T-cell (primary cell): Measurements from ENCODE around the gene NR2C2AP. TPM values are rescaled to one million over a fixed set of nuclear protein-coding genes. Genes with fewer than 3 reads are reported as not detected.
A peak's percentile ranks its signal among the peaks of the same experiment; 100 is the strongest.

ENCODE experiments used
- ATAC-seq, 4 experiments: fragments of 200-7000 bp in 3 of 4; fragments of 150-1000 bp in 1 of 4; cut with Tn5 transposase; replicated peaks in 1 of 4; 1 replicate in 3 of 4; 2 replicates in 1 of 4; pipeline ENCODE4 v1.10.0; 2021; ENCODE audit warnings: moderate library complexity in 3 of 4, mild to moderate bottlenecking in 2 of 4, moderate number of reproducible peaks in 1 of 4
- CTCF ChIA-PET, 2 donors: fragments of 300-600 bp; sonication (Branson Sonifier 250); formaldehyde crosslinking; loops; one replicate each; lab custom pipeline; 2022; ENCODE audit warnings: antibody characterized with exemption in 2 of 2; lab: Charles Lee
- POLR2A ChIA-PET, 2 donors: fragments of 300-600 bp; sonication (Branson Sonifier 250); formaldehyde crosslinking; loops; one replicate each; lab custom pipeline; 2022; ENCODE audit warnings: antibody characterized with exemption in 2 of 2; lab: Charles Lee
- DNase-seq, 35 experiments: peaks; one replicate each; pipeline versions ENCODE4 v3.0.0 to v3.0.0-alpha.2; 2013 to 2023
- H3K27ac ChIP-seq: one replicate; pipeline ENCODE4 v1.5.1; 2013; ENCODE audit warnings: low read length
- H3K27me3 ChIP-seq, 2 experiments: replicated peaks in 1 of 2; 1 replicate in 1 of 2; 2 replicates in 1 of 2; pipeline versions ENCODE4 v1.6.1 to v1.7.0; 2013; ENCODE audit warnings: low read length in 1 of 2, mixed read lengths in 1 of 2; ENCODE audit not compliant: control insufficient read depth in 2 of 2, insufficient read depth in 2 of 2; ENCODE audit errors: extremely low read depth in 1 of 2
- H3K36me3 ChIP-seq, 2 donors: 1 replicate in 1 of 2; 2 replicates in 1 of 2; pipeline versions ENCODE4 v1.6.1 to v1.7.0; 2013; ENCODE audit warnings: low read length in 1 of 2; ENCODE audit not compliant: control insufficient read depth in 2 of 2, insufficient read depth in 1 of 2; ENCODE audit errors: extremely low read depth in 1 of 2
- H3K4me1 ChIP-seq, 2 experiments: 1 replicate in 1 of 2; 2 replicates in 1 of 2; pipeline versions ENCODE4 v1.6.1 to v1.7.0; 2013; ENCODE audit warnings: low read length in 2 of 2, mixed read lengths in 1 of 2; ENCODE audit not compliant: insufficient read depth in 2 of 2, control insufficient read depth in 1 of 2; ENCODE audit errors: extremely low read depth in 1 of 2
- H3K4me3 ChIP-seq, 2 donors: 1 replicate in 1 of 2; 2 replicates in 1 of 2; pipeline versions ENCODE4 v1.5.1 to v1.7.0; 2013; ENCODE audit warnings: mild to moderate bottlenecking in 2 of 2, low read length in 1 of 2, moderate library complexity in 1 of 2; ENCODE audit not compliant: control insufficient read depth in 1 of 2; ENCODE audit errors: extremely low read depth in 1 of 2
- H3K9me3 ChIP-seq: 2 replicates; pipeline ENCODE4 v1.7.0; 2013
- H3K27ac Mint-ChIP-seq, 2 donors: one replicate each; pipeline ENCODE4 v1.8.0; 2020 to 2021; ENCODE audit warnings: mild to moderate bottlenecking in 2 of 2, mixed read lengths in 2 of 2
- H3K27me3 Mint-ChIP-seq, 2 donors: one replicate each; pipeline ENCODE4 v1.8.0; 2021 to 2022; ENCODE audit warnings: mixed read lengths in 2 of 2
- H3K36me3 Mint-ChIP-seq: one replicate; pipeline ENCODE4 v1.8.0; 2021; ENCODE audit warnings: mixed read lengths
- H3K4me1 Mint-ChIP-seq, 3 donors: one replicate each; pipeline ENCODE4 v1.8.0; 2020 to 2022; ENCODE audit warnings: mixed read lengths in 3 of 3, mild to moderate bottlenecking in 1 of 3
- H3K4me3 Mint-ChIP-seq, 3 donors: one replicate each; pipeline ENCODE4 v1.8.0; 2020 to 2022; ENCODE audit warnings: mild to moderate bottlenecking in 3 of 3, mixed read lengths in 3 of 3, moderate library complexity in 3 of 3
- H3K9me3 Mint-ChIP-seq, 3 donors: one replicate each; pipeline ENCODE4 v1.8.0; 2020 to 2022; ENCODE audit warnings: mixed read lengths in 3 of 3
- WGBS: methylation state at CpG from one replicate; pipeline ENCODE4 v1.1.5; 2013; ENCODE audit warnings: missing lambda C conversion rate; ENCODE audit not compliant: insufficient coverage; 5-methylcytosine and 5-hydroxymethylcytosine counted together
- total RNA-seq, 35 experiments: library from RNA in 6 of 35; stranded (reverse) in 6 of 35; fragments of 120-200 nt in 1 of 35; gene quantifications; one replicate each; pipeline versions ENCODE4 v1.2.1 to v1.2.4 and lab custom pipeline; 2013 to 2026

Gene NR2C2AP
- total RNA-seq, 5 donors from 2014 or later (not counting 1 experiment from before 2014, with no cell fraction given) = 17.8 to 32.2 (median 28.6) TPM

DNA sequence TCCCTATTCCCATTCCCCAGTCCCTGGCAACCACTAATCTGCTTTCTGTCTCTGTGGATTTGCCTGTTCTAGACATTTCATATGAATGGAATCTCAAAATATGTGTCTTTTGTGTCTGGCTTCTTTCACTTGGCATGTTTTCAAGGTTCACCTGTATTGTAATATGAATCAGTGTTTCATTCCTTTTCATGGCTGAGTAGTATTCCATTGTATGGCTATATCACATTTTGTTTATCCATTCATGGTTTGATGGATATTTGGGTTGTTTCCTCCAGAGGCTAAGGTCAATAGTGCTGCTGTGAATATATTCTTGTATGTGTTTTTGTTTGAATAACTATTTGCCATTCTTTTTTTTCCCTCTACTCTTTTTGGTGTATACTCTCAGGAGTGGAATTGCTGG is 33.0 kb upstream of the NR2C2AP start:
- no peak overlapping the region for H3K4me3 ChIP-seq
- no peak overlapping the region for H3K27ac Mint-ChIP-seq
- H3K4me3 Mint-ChIP-seq = no peak overlapping the region
- peaks cover 4% of the 10 kb centered on the region for H3K9me3 ChIP-seq
- H3K36me3 Mint-ChIP-seq = no peaks in the 10 kb centered on the region
- no peaks in the 10 kb centered on the region for H3K36me3 ChIP-seq
- no peak overlapping the region for H3K27ac ChIP-seq
- DNase-seq (no peak), ATAC-seq (no peak)
- H3K4me1 Mint-ChIP-seq = no peaks in the 10 kb centered on the region
- ChIA-PET CTCF (no interaction called here), POLR2A (no interaction called here)
- no peaks in the 10 kb centered on the region for H3K4me1 ChIP-seq
- H3K27me3 ChIP-seq = peaks cover 0 to 48% of the 10 kb centered on the region in 2 experiments
- H3K27me3 Mint-ChIP-seq = peaks cover 26 to 39% of the 10 kb centered on the region in 2 donors
- peaks cover 5 to 19% (median 6%) of the 10 kb centered on the region in 3 donors for H3K9me3 Mint-ChIP-seq

- ATAC-seq (no peak), DNase-seq (no peak)
- no peaks in the 10 kb centered on the region for H3K4me1 ChIP-seq
- no peak overlapping the region for H3K4me3 Mint-ChIP-seq
- peak overlapping the region in 1 of 2 donors; percentile 17 for H3K4me3 ChIP-seq
- no peak overlapping the region for H3K27ac ChIP-seq
- peaks cover 5 to 19% (median 6%) of the 10 kb centered on the region in 3 donors for H3K9me3 Mint-ChIP-seq
- H3K9me3 ChIP-seq = peaks cover 4% of the 10 kb centered on the region
- H3K36me3 Mint-ChIP-seq = no peaks in the 10 kb centered on the region
- H3K27me3 ChIP-seq = peaks cover 0 to 37% of the 10 kb centered on the region in 2 experiments
- no peaks in the 10 kb centered on the region for H3K4me1 Mint-ChIP-seq
- peaks cover 16 to 27% of the 10 kb centered on the region in 2 donors for H3K27me3 Mint-ChIP-seq
- H3K27ac Mint-ChIP-seq = no peak overlapping the region
- WGBS = 100% methylated on average over 1 of the region's 2 CpGs
- ChIA-PET CTCF (no interaction called here), POLR2A (no interaction called here)
- no peaks in the 10 kb centered on the region for H3K36me3 ChIP-seq
Observed at GRCh38 chr19:19234220-19234816, 31.1 kb upstream of the NR2C2AP start.

- H3K27me3 ChIP-seq = peaks cover 0 to 35% of the 10 kb centered on the region in 2 experiments
- no peak overlapping the region for H3K4me3 ChIP-seq
- H3K9me3 Mint-ChIP-seq = peaks cover 5 to 19% (median 6%) of the 10 kb centered on the region in 3 donors
- ChIA-PET CTCF (interaction anchor here in 1 of 2 donors (0.7 kb wide), 1 partner anchor 56 kb away, joined by 3 read pairs; no protein-coding TSS in a partner anchor), POLR2A (no interaction called here)
- no peak overlapping the region for H3K27ac Mint-ChIP-seq
- no peaks in the 10 kb centered on the region for H3K4me1 ChIP-seq
- H3K4me3 Mint-ChIP-seq = no peak overlapping the region
- 66% methylated on average over 17 of the region's 19 CpGs for WGBS
- ATAC-seq (no peak), DNase-seq (no peak)
- H3K36me3 Mint-ChIP-seq = no peaks in the 10 kb centered on the region
- H3K27me3 Mint-ChIP-seq = peaks cover 11 to 23% of the 10 kb centered on the region in 2 donors
- H3K4me1 Mint-ChIP-seq = no peaks in the 10 kb centered on the region
- no peaks in the 10 kb centered on the region for H3K36me3 ChIP-seq
- peaks cover 4% of the 10 kb centered on the region for H3K9me3 ChIP-seq
- H3K27ac ChIP-seq = no peak overlapping the region
Observed at GRCh38 chr19:19232261-19232721, 29.1 kb upstream of the NR2C2AP start.

DNA sequence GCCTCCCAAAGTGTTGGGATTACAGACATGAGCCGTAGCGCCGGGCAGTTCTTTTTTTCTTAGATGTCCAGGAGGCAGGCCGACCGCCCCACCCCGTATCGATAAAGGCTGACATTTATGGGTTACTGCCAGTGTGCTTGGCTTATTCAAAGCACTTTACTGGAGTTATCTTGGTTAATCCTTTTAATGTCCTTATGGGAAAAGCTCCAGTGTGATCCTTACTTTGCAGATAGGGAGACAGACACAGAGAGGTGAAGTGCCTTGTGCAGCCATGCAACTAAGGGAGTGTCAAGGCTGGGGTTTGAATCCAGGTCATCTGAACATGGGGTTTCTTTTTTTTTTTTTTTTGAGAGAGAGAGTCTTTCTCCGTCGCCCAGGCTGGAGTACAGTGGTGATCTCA is 27.8 kb upstream of the NR2C2AP start:
- no peak for DNase-seq
- H3K36me3 Mint-ChIP-seq = no peaks in the 10 kb centered on the region
- 83% methylated on average over 3 of the region's 9 CpGs for WGBS
- no peak for ATAC-seq
- H3K27ac Mint-ChIP-seq = no peak overlapping the region
- peaks cover 16 to 19% of the 10 kb centered on the region in 2 donors for H3K27me3 Mint-ChIP-seq
- ChIA-PET POLR2A (interaction anchor here in 1 of 2 donors (0.6 kb wide), 1 partner anchor 293 kb away, joined by 12 read pairs; no protein-coding TSS in a partner anchor), CTCF (interaction anchor here in 1 of 2 donors (0.6 kb wide), 2 partner anchors 31 to 57 kb away, joined by 3 read pairs; no protein-coding TSS in a partner anchor)
- H3K36me3 ChIP-seq = no peaks in the 10 kb centered on the region
- H3K27ac ChIP-seq = no peak overlapping the region
- peaks cover 1 to 15% (median 3%) of the 10 kb centered on the region in 3 donors for H3K9me3 Mint-ChIP-seq
- peaks cover 4% of the 10 kb centered on the region for H3K9me3 ChIP-seq
- no peaks in the 10 kb centered on the region for H3K4me1 ChIP-seq
- H3K4me3 Mint-ChIP-seq = no peak overlapping the region
- no peak overlapping the region for H3K4me3 ChIP-seq
- H3K4me1 Mint-ChIP-seq = no peaks in the 10 kb centered on the region
- H3K27me3 ChIP-seq = peaks cover 0 to 43% of the 10 kb centered on the region in 2 experiments

GRCh38 chr19:19229701-19230100 is 26.5 kb upstream of the NR2C2AP start:
- H3K27me3 Mint-ChIP-seq = peaks cover 16 to 20% of the 10 kb centered on the region in 2 donors
- CTCF ChIA-PET = interaction anchor here in 1 of 2 donors (1.0 kb wide), 1 partner anchor 83 kb away, joined by 4 read pairs; no protein-coding TSS in a partner anchor
- peaks cover 0 to 8% of the 10 kb centered on the region in 2 experiments for H3K4me1 ChIP-seq
- H3K36me3 ChIP-seq = no peaks in the 10 kb centered on the region
- peaks cover under 1% of the 10 kb centered on the region for H3K9me3 ChIP-seq
- peaks cover 0 to 12% (median 3%) of the 10 kb centered on the region in 3 donors for H3K9me3 Mint-ChIP-seq
- no peak overlapping the region for H3K4me3 Mint-ChIP-seq
- DNase-seq (no peak), ATAC-seq (no peak)
- H3K36me3 Mint-ChIP-seq = no peaks in the 10 kb centered on the region
- no peak overlapping the region for H3K27ac Mint-ChIP-seq
- H3K27me3 ChIP-seq = peaks cover 0 to 45% of the 10 kb centered on the region in 2 experiments
- no peak overlapping the region for H3K4me3 ChIP-seq
- H3K4me1 Mint-ChIP-seq = peaks cover 4 to 5% (median 4%) of the 10 kb centered on the region in 3 donors
- POLR2A ChIA-PET = no interaction called here
- H3K27ac ChIP-seq = no peak overlapping the region
- 100% methylated on average over 2 of the region's 3 CpGs for WGBS

GRCh38 chr19:19227217-19227616 is 24.0 kb upstream of the NR2C2AP start:
- 75% methylated on average over 4 of the region's 4 CpGs for WGBS
- Histone ChIP-seq H3K27me3 (peaks cover 0 to 53% of the 10 kb centered on the region in 2 experiments), H3K36me3 (no peaks in the 10 kb centered on the region), H3K4me3 (no peak overlapping the region), H3K9me3 (no peaks in the 10 kb centered on the region), H3K4me1 (peaks cover 0 to 11% of the 10 kb centered on the region in 2 experiments), H3K27ac (no peak overlapping the region)
- DNase-seq (no peak), ATAC-seq (no peak)
- Mint-ChIP-seq H3K36me3 (no peaks in the 10 kb centered on the region), H3K4me1 (peaks cover 5 to 6% (median 6%) of the 10 kb centered on the region in 3 donors), H3K9me3 (no peaks in the 10 kb centered on the region), H3K4me3 (no peak overlapping the region), H3K27me3 (peaks cover 19 to 20% of the 10 kb centered on the region in 2 donors), H3K27ac (no peak overlapping the region)
- ChIA-PET CTCF (no interaction called here), POLR2A (no interaction called here)
